Left ventricle myocardium inferior (tissue), 1 donor: Measurements from ENCODE around the gene ARV1. TPM values are rescaled to one million over a fixed set of nuclear protein-coding genes. Genes with fewer than 3 reads are reported as not detected.
"Not testable (repeated sequence)": the region's sequence is repeated elsewhere in the genome, so short reads cannot be mapped to it uniquely, and the experiment has no call there.

Experiments used
- DNase-seq: peaks from one replicate; pipeline ENCODE4 v3.0.0-alpha.2; 2020
- H3K27ac ChIP-seq: fragments of 200-600 bp; replicated peaks from 2 replicates; pipeline ENCODE4 v1.8.0; 2021
- H3K27me3 ChIP-seq: fragments of 200-600 bp; 2 replicates; pipeline ENCODE4 v1.8.0; 2021; ENCODE audit warnings: low read depth
- H3K36me3 ChIP-seq: fragments of 200-600 bp; 2 replicates; pipeline ENCODE4 v1.8.0; 2021
- H3K4me1 ChIP-seq: fragments of 200-600 bp; 2 replicates; pipeline ENCODE4 v1.8.0; 2021
- H3K4me3 ChIP-seq: fragments of 200-600 bp; 2 replicates; pipeline ENCODE4 v1.8.0; 2021; ENCODE audit warnings: mild to moderate bottlenecking, moderate library complexity
- H3K9me3 ChIP-seq: fragments of 200-600 bp; replicated peaks from 2 replicates; pipeline ENCODE4 v1.8.0; 2021
- intact Hi-C: fragments of 100-400 bp; cut with micrococcal nuclease; formaldehyde crosslinking; loops from one replicate; pipeline ENCODE4 v1.11.0; 2022
- total RNA-seq: library from RNA; stranded (reverse); fragmentation: NEBNext Ultra II Directional; extraction: Animal tissue kit (Norgen Biotek cat#: 25700); gene quantifications from one replicate; pipeline ENCODE4 v1.2.1, GENCODE V29; 2021
- TF ChIP-seq, protein P1 (sequence below): fragments of 200-600 bp; IDR thresholded peaks from 2 replicates; pipeline ENCODE4 v1.8.0; 2021; ENCODE audit warnings: antibody characterized with exemption, mild to moderate bottlenecking, borderline replicate concordance
- donor health status: DM: no; HTN: yes; CAD: no; lungs with severe emphysema.

Gene ARV1
- total RNA-seq, 1 donor from 2014 or later, result 19.3 TPM

DNA sequence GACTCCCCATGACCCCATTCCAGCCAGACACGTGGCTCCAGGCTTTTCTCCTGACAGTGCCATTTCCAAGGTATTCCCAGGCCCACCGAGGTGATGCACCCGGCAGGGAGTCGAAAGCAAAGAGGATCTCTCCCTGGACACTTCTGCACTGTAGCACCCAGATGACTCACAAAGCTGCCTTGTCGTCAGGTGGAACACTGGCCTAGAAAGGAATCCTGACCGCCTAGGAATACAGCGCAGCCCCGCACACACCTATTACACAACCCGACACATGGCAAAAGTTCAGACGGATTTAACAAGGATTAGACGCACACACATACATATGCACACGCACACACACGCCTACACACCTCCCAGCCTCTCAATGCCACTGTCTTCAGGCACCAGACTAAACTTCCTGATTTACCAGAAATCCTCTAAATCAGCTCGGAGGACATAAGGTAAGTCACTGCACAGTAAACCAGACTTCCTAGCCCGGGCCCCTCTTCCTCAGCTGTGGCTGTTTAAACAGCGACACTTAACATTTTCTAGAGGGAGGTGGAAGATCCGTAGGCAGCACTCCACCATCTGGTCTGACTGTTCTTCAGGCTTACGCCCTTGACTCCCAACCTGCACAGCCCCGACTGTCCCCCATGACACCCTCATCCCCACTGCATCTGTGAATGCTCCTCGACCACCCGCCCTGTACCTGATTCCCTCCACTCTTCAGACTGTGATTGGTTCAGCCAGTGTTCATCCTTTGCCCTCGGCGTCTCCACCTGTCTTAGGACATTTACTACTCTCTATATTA is 48.4 kb downstream of the ARV1 start:
- intact Hi-C loops, result no loop called here
- TF ChIP-seq, protein P1, sequence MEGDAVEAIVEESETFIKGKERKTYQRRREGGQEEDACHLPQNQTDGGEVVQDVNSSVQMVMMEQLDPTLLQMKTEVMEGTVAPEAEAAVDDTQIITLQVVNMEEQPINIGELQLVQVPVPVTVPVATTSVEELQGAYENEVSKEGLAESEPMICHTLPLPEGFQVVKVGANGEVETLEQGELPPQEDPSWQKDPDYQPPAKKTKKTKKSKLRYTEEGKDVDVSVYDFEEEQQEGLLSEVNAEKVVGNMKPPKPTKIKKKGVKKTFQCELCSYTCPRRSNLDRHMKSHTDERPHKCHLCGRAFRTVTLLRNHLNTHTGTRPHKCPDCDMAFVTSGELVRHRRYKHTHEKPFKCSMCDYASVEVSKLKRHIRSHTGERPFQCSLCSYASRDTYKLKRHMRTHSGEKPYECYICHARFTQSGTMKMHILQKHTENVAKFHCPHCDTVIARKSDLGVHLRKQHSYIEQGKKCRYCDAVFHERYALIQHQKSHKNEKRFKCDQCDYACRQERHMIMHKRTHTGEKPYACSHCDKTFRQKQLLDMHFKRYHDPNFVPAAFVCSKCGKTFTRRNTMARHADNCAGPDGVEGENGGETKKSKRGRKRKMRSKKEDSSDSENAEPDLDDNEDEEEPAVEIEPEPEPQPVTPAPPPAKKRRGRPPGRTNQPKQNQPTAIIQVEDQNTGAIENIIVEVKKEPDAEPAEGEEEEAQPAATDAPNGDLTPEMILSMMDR, result no peak
- H3K4me3 ChIP-seq, result no peak overlapping the region

DNA sequence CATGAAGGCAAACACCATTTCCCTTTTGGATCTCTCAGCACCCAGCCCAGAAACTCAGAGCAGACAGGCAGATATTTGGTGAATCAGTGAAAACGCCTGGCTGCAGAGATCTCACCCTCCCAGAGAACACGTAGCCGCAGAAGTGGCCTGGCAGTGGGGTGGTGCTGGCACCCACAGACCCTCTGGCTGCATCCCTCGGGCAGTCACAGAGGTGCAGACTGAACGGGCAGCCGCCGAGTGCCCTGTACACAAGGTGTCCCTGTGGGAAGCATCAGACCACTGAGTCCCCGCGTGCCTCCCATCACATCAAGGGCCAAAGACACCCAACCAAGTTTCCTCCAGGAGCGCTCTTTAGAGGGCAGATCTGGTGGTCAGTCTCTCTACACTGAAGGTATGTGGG is 49.1 kb downstream of the ARV1 start:
- Histone ChIP-seq H3K4me3 (no peak overlapping the region), H3K9me3 (no peaks in the 10 kb centered on the region), H3K27ac (peak overlapping the region; percentile 76), H3K27me3 (peaks cover 8% of the 10 kb centered on the region), H3K36me3 (no peaks in the 10 kb centered on the region), H3K4me1 (peaks cover 19% of the 10 kb centered on the region)
- DNase-seq, result no peak
- intact Hi-C loops, result no loop called here
- TF ChIP-seq, protein P1, result no peak

More for the DNA sequence above, 48.4 kb downstream of the ARV1 start:
- H3K9me3 ChIP-seq, result no peaks in the 10 kb centered on the region
- no peaks in the 10 kb centered on the region for H3K36me3 ChIP-seq
- no peak overlapping the region for H3K27ac ChIP-seq
- H3K4me1 ChIP-seq, result peaks cover 18% of the 10 kb centered on the region
- peaks cover 4% of the 10 kb centered on the region for H3K27me3 ChIP-seq
- DNase-seq, result no peak

DNA sequence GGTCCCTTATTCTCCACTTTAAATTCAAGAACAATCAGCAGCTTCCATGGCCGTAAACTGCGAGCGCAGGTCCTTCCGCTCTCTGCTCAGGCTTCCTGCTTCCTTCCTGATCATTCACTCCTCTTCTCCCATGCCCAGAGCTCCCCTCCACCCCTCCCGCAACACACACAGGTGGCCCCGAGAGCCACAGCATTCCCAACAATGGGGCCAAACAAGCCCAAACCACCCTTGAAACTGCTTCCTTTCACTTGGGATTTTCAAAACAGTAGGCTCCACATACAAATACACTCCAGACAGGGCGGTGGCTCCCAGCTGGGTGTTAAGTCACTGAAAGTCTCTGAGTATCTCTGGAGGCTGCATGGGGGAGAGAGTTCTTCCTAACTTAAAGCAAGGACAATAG is 49.8 kb downstream of the ARV1 start:
- peak overlapping the region; percentile 76 for H3K27ac ChIP-seq
- no peaks in the 10 kb centered on the region for H3K9me3 ChIP-seq
- H3K36me3 ChIP-seq, result no peaks in the 10 kb centered on the region
- H3K27me3 ChIP-seq, result peaks cover 15% of the 10 kb centered on the region
- DNase-seq, result no peak
- peak overlapping the region; percentile 13 for H3K4me3 ChIP-seq
- TF ChIP-seq, protein P1, result no peak
- H3K4me1 ChIP-seq, result peaks cover 24% of the 10 kb centered on the region
- intact Hi-C loops, result no loop called here

DNA sequence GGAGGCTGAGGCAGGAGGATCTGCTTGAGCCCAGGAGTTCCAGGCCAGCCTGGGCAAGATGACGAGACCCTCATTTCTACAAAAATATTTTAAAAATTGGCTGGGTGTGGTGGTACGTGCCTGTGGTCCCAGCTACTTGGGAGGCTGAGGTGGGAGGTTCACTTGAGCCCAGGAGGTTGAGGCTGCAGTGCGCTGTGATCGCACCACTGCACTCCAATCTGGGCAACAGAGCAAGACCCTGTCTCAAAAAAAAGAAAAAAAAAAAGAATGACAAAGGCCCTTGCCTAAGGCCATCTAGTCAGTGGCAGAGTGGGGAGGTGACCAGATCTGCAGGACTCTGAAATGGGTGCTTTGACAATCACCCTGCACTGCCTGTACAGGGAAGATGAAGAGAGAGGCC is 50.4 kb downstream of the ARV1 start:
- H3K9me3 ChIP-seq, H3K36me3 ChIP-seq, DNase-seq, intact Hi-C loops: not testable (repeated sequence)
- Histone ChIP-seq H3K4me1 (peaks cover 24% of the 10 kb centered on the region), H3K27me3 (peaks cover 16% of the 10 kb centered on the region), H3K4me3 (peak overlapping the region; percentile 13), H3K27ac (peak overlapping the region; percentile 76)

GRCh38 chr1:231029841-231030240 is 50.9 kb downstream of the ARV1 start:
- no peaks in the 10 kb centered on the region for H3K9me3 ChIP-seq
- TF ChIP-seq, protein P1, result no peak
- no peak for DNase-seq
- intact Hi-C loops, result no loop called here
- H3K36me3 ChIP-seq, result no peaks in the 10 kb centered on the region
- peaks cover 16% of the 10 kb centered on the region for H3K27me3 ChIP-seq
- peak overlapping the region; percentile 76 for H3K27ac ChIP-seq
- H3K4me1 ChIP-seq, result peaks cover 24% of the 10 kb centered on the region
- no peak overlapping the region for H3K4me3 ChIP-seq

GRCh38 chr1:231032963-231033362 is 54.1 kb downstream of the ARV1 start:
- Histone ChIP-seq H3K4me3 (no peak overlapping the region), H3K27ac (no peak overlapping the region), H3K4me1 (peaks cover 28% of the 10 kb centered on the region), H3K36me3 (no peaks in the 10 kb centered on the region), H3K27me3 (peaks cover 31% of the 10 kb centered on the region), H3K9me3 (no peaks in the 10 kb centered on the region)
- intact Hi-C loops, result no loop called here
- TF ChIP-seq, protein P1, result no peak
- DNase-seq, result no peak
